Heart right ventricle (tissue), 16 donors: ENCODE results near the gene MAMDC2. TPM values are rescaled to one million over a fixed set of nuclear protein-coding genes. Genes with fewer than 3 reads are reported as not detected.

Experiments
- ATAC-seq, 8 donors: fragments of 200-7000 bp; cut with Tn5 transposase; one replicate each; pipeline ENCODE4 v1.9.1; 2020; ENCODE audit warnings: mild to moderate bottlenecking in 8 of 8, moderate library complexity in 8 of 8, moderate number of reproducible peaks in 1 of 8
- DNase-seq, 2 donors: peaks; one replicate each; pipeline ENCODE4 v3.0.0-alpha.2; 2020
- H3K27ac ChIP-seq, 10 donors: fragments of 200-600 bp; sonication (generic) in 2 of 10; one replicate each; pipeline versions ENCODE4 v1.5.0 to v1.8.0; 2020 to 2022; ENCODE audit warnings: mild to moderate bottlenecking in 3 of 10
- H3K27me3 ChIP-seq, 7 donors: fragments of 200-600 bp; one replicate each; pipeline ENCODE4 v1.8.0; 2021 to 2022; ENCODE audit warnings: mild to moderate bottlenecking in 2 of 7
- H3K36me3 ChIP-seq, 9 donors: fragments of 200-600 bp; sonication (generic) in 1 of 9; one replicate each; pipeline versions ENCODE4 v1.5.0 to v1.8.0; 2020 to 2022; ENCODE audit warnings: mild to moderate bottlenecking in 2 of 9
- H3K4me1 ChIP-seq, 9 donors: fragments of 200-600 bp; sonication (generic) in 1 of 9; one replicate each; pipeline versions ENCODE4 v1.5.0 to v1.8.0; 2020 to 2022; ENCODE audit warnings: mild to moderate bottlenecking in 4 of 9
- H3K4me3 ChIP-seq, 10 donors: fragments of 200-600 bp; sonication (generic) in 2 of 10; one replicate each; pipeline versions ENCODE4 v1.5.0 to v1.8.0; 2020 to 2022; ENCODE audit warnings: mild to moderate bottlenecking in 7 of 10, moderate library complexity in 2 of 10
- H3K9me3 ChIP-seq, 11 donors: fragments of 200-600 bp in 10 of 11; sonication (generic) in 2 of 11; one replicate each; pipeline versions ENCODE4 v1.5.0 to v1.8.0; 2013 to 2022; ENCODE audit warnings: mild to moderate bottlenecking in 2 of 11, control low read depth in 1 of 11, moderate library complexity in 1 of 11
- WGBS, 2 donors: extraction: QIAGEN DNeasy Blood & Tissue Kit; methylation state at CpG; one replicate each; pipeline ENCODE4 v1.1.7; 2013; ENCODE audit warnings: inconsistent platforms in 1 of 2; 5-methylcytosine and 5-hydroxymethylcytosine counted together
- intact Hi-C, 10 donors: fragments of 100-400 bp; cut with DNase I; formaldehyde crosslinking; loops; one replicate each; pipeline versions ENCODE4 v1.11.1 to v1.14.2; 2022
- polyA plus RNA-seq, 2 donors: library from polyadenylated mRNA; stranded (reverse); fragments of 200-250 nt; gene quantifications; one replicate each; pipeline ENCODE4 v1.2.3, GENCODE V29; 2013
- total RNA-seq, 10 donors: library from RNA; stranded (reverse); fragmentation: NEBNext Ultra II Directional in 3 of 10; extraction: Animal tissue kit (Norgen Biotek cat#: 25700) in 3 of 10; gene quantifications; one replicate each; pipeline versions ENCODE4 v1.2.1 to v1.2.4, GENCODE V29; 2021 to 2023
- TF ChIP-seq, protein P1 (sequence below), 9 donors: fragments of 200-600 bp; sonication (generic) in 2 of 9; IDR thresholded peaks; one replicate each; pipeline versions ENCODE4 v1.5.0 to v1.8.0; 2021 to 2022; ENCODE audit warnings: antibody characterized with exemption in 9 of 9, mild to moderate bottlenecking in 5 of 9, moderate library complexity in 1 of 9
- donor health status: Arrhythmogenic right ventricular cardiomyopathy.
- donor health status: ischemic (EF 13 %, LVEDD 7.1; RV severe dilation, severe dysfunction).
- donor health status: healthy with polysubstance abuse.
- donor health status: DM: no; HTN: yes; CAD: no.
- donor health status: DM: no; HTN: no; CAD: no.
- donor health status: ischemic (EF 25% LVEDD 6.9; RV normal size, moderate dysfunction).
- donor health status: ischemic (EF 25% LVEDD 5.7; RV mildly dilated, moderate dysfunction).
- donor health status: healthy.
- donor health status: DM: yes; HTN: yes; CAD: no.
- donor health status: Ischemic cardiomyopathy.
- donor health status: ischemic (EF 35%, LVEDD 5.7; RV mildly dilated, moderate dysfunction).
- donor health status: nonischemic (EF 11% LVEDD 7.7; RV severe dilation, severe dysfunction).
- donor health status: DM: yes; HTN: yes; CAD: no.
- donor health status: PGD.
- donor health status: ischemic (EF 29% LVEDD 5.4; RV normal size, mild dysfunction).
- donor health status: nonischemic (EF 23%, LVEDD 6.1; RV moderate dilation, normal function).

The MAMDC2 gene
- total and polyA plus RNA-seq, 12 donors, result 2.3 to 11.8 (median 5.8) TPM

DNA sequence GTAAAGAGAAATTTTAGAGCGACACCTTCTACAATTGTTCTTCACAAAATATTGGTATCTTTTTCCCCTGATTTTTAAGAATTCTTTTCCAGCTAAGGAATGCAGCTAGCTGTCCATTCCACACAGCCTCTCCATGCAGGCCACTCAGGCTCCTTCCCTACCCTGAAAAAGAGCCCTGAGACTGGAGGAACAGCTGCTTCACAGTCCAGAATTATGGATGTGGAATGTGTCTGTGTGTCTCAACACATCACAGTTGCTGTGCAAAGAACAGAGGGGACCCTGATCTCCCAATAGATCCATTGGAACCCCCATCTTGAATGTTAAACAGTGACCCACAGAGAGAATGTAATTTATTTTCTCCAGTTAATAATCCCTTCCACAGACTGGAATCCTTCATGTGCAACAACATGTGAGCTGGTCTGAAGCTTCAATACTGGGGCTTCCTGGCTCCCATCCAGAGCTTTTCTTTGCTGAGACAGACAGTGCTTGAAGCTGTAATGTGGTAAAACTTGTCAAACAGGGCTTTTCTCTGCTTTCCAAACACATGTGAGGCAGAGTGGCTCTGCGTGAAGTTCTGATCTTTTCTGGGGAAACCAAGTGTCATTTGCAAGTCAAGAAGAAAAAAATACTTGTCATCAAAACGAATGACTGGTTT lies 161.8 kb downstream of the MAMDC2 start:
- no peaks in the 10 kb centered on the region for H3K27me3 ChIP-seq
- peaks cover 0 to 28% (median 0%) of the 10 kb centered on the region in 11 donors for H3K9me3 ChIP-seq
- ATAC-seq, result no peak
- peaks cover 0 to 6% (median 0%) of the 10 kb centered on the region in 9 donors for H3K36me3 ChIP-seq
- intact Hi-C loops, result no loop called here
- H3K4me3 ChIP-seq, result no peak overlapping the region
- TF ChIP-seq, protein P1, sequence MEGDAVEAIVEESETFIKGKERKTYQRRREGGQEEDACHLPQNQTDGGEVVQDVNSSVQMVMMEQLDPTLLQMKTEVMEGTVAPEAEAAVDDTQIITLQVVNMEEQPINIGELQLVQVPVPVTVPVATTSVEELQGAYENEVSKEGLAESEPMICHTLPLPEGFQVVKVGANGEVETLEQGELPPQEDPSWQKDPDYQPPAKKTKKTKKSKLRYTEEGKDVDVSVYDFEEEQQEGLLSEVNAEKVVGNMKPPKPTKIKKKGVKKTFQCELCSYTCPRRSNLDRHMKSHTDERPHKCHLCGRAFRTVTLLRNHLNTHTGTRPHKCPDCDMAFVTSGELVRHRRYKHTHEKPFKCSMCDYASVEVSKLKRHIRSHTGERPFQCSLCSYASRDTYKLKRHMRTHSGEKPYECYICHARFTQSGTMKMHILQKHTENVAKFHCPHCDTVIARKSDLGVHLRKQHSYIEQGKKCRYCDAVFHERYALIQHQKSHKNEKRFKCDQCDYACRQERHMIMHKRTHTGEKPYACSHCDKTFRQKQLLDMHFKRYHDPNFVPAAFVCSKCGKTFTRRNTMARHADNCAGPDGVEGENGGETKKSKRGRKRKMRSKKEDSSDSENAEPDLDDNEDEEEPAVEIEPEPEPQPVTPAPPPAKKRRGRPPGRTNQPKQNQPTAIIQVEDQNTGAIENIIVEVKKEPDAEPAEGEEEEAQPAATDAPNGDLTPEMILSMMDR (IDR thresholded peaks at IDR 0.05), result no peak
- H3K4me1 ChIP-seq, result no peaks in the 10 kb centered on the region
- no peak for DNase-seq
- WGBS, 2 donors, result 62 to 66% methylated on average over 3 of the region's 3 CpGs
- H3K27ac ChIP-seq, result no peak overlapping the region

DNA sequence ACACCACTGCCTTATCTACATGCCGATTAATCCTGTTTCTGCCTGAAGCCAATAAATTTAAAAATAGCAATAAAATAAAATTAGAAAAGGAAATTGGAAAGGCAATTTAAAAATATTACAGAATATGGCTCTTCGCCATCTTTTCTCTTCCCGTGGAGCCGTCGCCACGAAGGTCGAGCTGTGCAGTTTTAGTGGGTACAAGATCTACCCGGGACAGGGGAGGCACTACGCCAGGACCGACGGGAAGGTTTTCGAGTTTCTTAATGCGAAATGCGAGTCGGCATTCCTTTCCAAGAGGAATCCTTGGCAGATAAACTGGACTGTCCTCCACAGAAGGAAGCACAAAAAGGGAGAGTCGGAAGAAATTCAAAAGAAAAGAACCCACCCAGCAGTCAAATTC lies 173.4 kb downstream of the MAMDC2 start:
- TF ChIP-seq, protein P1 (IDR thresholded peaks at IDR 0.05), result no peak
- H3K9me3 ChIP-seq, result peaks cover 0 to 14% (median 7%) of the 10 kb centered on the region in 11 donors
- H3K4me1 ChIP-seq, result no peaks in the 10 kb centered on the region
- no peak overlapping the region for H3K4me3 ChIP-seq
- no peak for ATAC-seq
- H3K27me3 ChIP-seq, result no peaks in the 10 kb centered on the region
- peaks cover 0 to 32% (median 7%) of the 10 kb centered on the region in 9 donors for H3K36me3 ChIP-seq
- intact Hi-C loops, result loop anchor here in 1 of 10 donors (10.0 kb wide), 1 partner anchor 72 kb away; no protein-coding TSS in a partner anchor
- H3K27ac ChIP-seq, result no peak overlapping the region
- WGBS, 2 donors, result 86 to 90% methylated on average over 16 of the region's 16 CpGs
- DNase-seq, result no peak

DNA sequence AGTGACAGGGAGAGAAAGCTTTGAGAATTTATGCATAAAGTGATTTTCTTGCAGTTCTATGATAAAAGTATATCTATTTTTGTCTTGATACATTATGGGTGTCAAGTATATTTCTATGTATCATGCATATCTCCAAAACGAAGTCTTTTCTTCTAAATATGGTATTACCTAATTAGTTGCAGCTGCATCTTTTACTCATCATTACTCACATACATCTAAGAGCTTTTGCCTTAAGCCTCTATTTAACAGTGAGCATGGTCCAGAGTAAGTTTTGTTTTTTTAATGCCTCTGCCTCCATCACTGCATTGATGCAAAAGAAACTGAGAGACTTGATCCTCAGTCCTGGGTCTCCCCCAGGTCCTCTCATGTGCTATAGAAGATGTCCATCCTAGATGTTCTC lies 175.1 kb downstream of the MAMDC2 start:
- Histone ChIP-seq H3K4me3 (no peak overlapping the region), H3K27me3 (no peaks in the 10 kb centered on the region), H3K4me1 (no peaks in the 10 kb centered on the region), H3K9me3 (no peaks in the 10 kb centered on the region), H3K27ac (no peak overlapping the region), H3K36me3 (peaks cover 0 to 24% (median 0%) of the 10 kb centered on the region in 9 donors)
- WGBS, 2 donors, result 68 to 85% methylated on average over 1 of the region's 1 CpG
- intact Hi-C loops, result loop anchor here in 1 of 10 donors (10.0 kb wide), 1 partner anchor 74 kb away; no protein-coding TSS in a partner anchor
- TF ChIP-seq, protein P1 (IDR thresholded peaks at IDR 0.05), result no peak
- DNase-seq (no peak), ATAC-seq (no peak)

DNA sequence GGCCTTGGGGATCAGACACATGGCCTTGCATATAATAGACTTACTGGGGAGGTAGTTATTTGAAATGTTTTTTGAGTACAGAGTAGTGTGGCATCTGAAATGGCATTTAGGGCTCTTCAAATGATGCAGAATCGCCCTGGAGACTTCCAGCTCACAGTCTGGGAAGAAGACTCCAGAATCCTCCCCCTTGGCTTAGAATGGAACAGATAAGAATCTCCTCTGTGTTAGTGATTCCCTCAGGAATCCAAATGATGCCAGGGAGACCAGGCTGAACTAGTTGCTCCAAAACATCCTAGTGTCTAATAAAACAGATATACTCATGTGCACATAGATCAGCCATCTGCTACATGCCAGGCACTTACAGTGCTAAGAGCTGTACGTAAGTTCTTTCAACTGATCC lies 176.6 kb downstream of the MAMDC2 start:
- DNase-seq (no peak), ATAC-seq (no peak)
- Histone ChIP-seq H3K36me3 (peaks cover 0 to 18% (median 0%) of the 10 kb centered on the region in 9 donors), H3K9me3 (no peaks in the 10 kb centered on the region), H3K4me1 (no peaks in the 10 kb centered on the region), H3K27me3 (no peaks in the 10 kb centered on the region), H3K27ac (no peak overlapping the region), H3K4me3 (no peak overlapping the region)
- TF ChIP-seq, protein P1 (IDR thresholded peaks at IDR 0.05), result no peak
- intact Hi-C loops, result loop anchor here in 5 of 10 donors (10.0 kb wide), 2 partner anchors 245 to 255 kb away; no protein-coding TSS in a partner anchor
- 92 to 93% methylated on average over 2 of the region's 2 CpGs for WGBS, 2 donors
